GM12872 (cell line): ENCODE measurements around the gene MGAT3.

Experiments used
- TF ChIP-seq, protein P1 (sequence below): IDR thresholded peaks from 3 replicates; pipeline ENCODE4 v1.5.1; 2011; ENCODE audit warnings: low read depth, mild to moderate bottlenecking, low read length, moderate library complexity; ENCODE audit not compliant: insufficient read depth

Gene MGAT3, protein sequence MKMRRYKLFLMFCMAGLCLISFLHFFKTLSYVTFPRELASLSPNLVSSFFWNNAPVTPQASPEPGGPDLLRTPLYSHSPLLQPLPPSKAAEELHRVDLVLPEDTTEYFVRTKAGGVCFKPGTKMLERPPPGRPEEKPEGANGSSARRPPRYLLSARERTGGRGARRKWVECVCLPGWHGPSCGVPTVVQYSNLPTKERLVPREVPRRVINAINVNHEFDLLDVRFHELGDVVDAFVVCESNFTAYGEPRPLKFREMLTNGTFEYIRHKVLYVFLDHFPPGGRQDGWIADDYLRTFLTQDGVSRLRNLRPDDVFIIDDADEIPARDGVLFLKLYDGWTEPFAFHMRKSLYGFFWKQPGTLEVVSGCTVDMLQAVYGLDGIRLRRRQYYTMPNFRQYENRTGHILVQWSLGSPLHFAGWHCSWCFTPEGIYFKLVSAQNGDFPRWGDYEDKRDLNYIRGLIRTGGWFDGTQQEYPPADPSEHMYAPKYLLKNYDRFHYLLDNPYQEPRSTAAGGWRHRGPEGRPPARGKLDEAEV

DNA sequence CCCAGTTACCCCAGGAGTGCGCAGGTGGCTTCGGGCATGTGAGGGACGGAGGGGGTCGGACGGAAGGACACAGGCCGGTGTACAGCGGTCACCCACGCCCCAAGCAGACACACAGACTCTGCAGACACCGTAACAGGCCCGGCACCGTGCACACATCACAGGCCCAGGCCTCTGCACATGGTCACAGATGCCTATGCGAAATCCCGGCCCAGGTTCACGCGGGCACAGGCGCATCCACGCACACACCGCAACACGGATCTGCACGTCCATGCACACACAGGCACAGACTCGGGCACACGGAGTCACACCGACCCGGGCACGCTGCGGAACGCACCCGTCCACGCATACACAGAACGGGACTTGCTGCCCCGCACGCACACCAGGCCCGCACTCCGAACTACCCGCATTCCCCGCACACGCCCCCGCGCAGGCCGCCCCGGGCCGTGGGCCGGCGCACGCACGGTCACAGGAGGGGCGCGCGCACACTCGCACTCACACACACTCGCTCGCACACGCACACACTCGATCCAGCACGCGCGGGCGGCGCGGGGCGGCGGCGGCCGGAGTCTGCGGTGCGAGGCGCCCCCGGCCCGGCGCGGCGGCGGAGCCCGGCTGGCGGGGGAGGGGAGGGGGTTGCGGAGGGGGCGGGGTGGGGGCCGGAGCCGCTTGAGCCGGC, at the start of gene MGAT3:
MGAT3 (plus strand) TSS at position 491 of the 676 bp plus-strand sequence. CDS start 30,336 bp downstream, outside the sequence.
- TF ChIP-seq, protein P1, sequence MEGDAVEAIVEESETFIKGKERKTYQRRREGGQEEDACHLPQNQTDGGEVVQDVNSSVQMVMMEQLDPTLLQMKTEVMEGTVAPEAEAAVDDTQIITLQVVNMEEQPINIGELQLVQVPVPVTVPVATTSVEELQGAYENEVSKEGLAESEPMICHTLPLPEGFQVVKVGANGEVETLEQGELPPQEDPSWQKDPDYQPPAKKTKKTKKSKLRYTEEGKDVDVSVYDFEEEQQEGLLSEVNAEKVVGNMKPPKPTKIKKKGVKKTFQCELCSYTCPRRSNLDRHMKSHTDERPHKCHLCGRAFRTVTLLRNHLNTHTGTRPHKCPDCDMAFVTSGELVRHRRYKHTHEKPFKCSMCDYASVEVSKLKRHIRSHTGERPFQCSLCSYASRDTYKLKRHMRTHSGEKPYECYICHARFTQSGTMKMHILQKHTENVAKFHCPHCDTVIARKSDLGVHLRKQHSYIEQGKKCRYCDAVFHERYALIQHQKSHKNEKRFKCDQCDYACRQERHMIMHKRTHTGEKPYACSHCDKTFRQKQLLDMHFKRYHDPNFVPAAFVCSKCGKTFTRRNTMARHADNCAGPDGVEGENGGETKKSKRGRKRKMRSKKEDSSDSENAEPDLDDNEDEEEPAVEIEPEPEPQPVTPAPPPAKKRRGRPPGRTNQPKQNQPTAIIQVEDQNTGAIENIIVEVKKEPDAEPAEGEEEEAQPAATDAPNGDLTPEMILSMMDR, result no peak

DNA sequence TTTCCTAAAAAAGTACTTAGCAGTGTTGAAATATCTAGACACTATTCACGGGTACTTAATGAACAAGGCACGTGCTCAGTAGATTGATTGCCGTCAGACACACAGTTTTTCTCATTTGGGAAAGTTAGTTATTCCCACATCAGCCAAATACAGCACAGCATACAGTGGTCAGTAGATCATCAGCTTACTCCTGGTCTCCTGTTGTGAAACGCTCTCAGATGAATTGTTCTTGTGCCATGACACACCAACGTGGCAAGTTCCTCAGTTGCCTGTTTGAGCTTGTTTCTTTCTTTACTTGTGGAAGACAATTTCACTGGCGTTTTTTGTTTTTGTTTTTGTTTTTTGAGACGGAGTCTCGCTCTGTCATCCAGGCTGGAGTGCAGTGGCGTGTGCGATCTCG, 48.6 kb upstream of the MGAT3 start:
- TF ChIP-seq, protein P1, result no peak

DNA sequence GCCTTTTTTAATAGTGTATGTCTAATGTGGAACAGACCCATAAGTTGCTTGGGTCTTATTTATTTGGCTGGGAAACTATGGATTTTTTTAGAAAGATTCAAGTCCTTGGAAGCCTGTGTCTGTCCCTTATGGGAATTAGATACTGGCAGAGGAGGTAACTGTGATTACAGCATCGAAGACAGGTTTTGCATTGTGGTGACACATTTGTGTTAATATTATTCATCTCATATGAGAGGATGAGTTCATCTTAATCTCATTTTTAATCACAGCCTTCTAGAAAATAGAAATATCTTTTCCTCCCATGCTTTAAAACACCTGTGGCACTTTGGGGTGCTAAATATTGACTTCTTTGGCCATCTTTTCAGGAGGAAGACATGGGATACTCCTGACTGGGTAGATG, 48.0 kb upstream of the MGAT3 start:
- TF ChIP-seq, protein P1, result no peak

DNA sequence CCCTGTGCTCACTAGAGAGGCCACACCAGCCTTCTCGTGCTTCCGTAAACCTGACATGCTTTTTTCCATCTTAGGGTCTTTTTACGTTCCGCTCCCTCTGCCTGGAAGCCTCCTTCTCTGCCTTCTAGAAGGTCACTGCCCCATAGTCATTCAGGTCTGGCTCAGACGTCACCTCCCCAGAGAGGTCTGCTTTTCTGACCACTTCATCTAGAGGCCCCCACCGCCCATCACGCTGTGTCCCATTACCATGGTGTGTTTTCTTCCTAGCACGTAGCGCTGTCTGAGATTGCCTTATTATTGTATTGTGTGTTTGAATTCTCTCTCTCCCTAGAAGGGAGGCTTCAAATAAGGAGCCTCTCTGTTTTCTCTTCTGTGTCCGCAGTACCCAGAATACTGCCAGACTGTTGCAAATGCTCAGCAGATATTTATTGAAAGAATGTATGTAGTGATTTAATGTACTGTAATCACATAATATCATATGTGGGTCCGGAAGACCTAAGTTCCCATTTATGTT, 47.2 kb upstream of the MGAT3 start:
- TF ChIP-seq, protein P1, result no peak

DNA sequence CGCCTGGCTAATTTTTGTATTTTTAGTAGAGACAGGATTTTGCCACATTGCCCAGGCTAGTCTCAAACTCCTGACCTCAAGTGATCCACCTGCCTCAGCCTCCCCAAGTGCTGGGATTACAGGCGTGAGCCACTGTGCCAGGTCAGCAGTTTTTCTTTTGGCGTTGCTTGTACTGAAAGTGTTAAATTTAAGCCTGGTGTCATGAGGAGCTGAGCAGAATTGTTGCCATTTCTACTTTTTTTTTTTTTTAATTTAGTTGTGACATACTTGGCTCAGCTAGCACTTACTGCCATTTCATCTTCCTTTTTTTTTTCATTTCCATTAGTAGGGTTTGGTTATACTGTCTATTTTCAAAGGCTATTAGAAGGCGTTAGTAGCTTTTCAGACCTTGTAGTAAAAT, 46.5 kb upstream of the MGAT3 start:
- TF ChIP-seq, protein P1, result no peak

DNA sequence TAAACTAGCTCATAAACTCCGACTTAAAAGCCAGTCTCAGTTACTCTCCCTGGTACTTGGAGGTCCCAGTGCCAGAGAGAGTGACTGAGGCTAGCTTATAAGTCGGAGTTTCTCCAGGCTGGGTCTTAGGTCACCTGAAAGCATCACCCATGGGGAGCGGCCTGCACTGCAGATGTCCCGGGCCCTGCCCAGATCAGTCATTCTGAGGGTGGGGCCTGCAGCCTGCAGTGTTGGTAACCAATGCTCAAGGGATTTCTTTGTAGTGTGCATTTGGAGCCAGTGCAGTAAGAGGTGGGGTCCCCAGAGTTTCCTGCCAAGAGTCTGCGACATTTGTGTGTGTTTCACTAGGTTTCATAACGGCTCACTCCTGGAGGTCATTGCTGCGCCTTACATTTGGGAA, 42.4 kb upstream of the MGAT3 start:
- TF ChIP-seq, protein P1, result no peak

DNA sequence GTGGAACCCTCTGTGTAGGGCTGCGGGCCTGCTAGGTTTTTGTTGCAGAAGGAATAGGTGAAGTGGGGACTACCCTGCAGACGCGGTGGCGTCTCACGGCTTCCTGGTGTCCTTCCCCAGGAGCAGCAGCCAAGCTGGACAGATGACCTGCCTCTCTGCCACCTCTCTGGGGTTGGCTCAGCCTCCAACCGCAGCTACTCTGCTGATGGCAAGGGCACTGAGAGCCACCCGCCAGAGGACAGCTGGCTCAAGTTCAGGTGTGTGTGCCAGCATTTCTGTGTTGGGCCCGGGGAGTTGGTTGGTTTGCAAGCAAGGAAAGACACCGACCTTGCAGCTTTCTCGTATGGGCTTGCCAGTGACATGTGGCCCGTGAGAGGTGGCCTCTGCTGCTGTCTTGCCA, 41.9 kb upstream of the MGAT3 start:
- TF ChIP-seq, protein P1, result no peak
